CD4-positive, alpha-beta T cell treated with Interleukin-17A for 1 hour (primary cell): ENCODE results near the gene IFI27L1.

Experiments used
- DNase-seq: peaks from one replicate; pipeline ENCODE4 v3.0.0-alpha.2; 2020

The IFI27L1 gene

DNA sequence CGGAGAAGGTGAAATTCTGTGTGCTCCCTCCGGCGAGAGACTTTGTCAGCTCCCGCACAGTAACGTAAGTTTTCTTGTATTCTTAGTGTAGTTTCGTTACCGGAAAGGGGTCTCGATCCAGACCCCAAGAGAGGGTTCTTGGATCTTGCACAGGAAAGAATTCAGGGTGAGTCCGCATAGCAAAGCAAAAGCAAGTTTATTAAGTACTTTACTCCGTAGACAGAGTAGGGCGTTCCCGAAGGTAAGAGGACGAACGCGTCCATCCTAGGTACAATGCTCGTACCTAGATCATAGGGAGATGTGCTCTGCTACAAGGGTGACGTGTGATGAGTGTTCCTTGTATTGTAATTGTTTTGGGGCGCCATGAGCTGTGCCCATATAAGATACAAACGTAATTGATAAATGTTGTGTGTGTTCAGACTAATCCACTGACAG lies 293 bp downstream of the IFI27L1 start:
- no peak for DNase-seq

DNA sequence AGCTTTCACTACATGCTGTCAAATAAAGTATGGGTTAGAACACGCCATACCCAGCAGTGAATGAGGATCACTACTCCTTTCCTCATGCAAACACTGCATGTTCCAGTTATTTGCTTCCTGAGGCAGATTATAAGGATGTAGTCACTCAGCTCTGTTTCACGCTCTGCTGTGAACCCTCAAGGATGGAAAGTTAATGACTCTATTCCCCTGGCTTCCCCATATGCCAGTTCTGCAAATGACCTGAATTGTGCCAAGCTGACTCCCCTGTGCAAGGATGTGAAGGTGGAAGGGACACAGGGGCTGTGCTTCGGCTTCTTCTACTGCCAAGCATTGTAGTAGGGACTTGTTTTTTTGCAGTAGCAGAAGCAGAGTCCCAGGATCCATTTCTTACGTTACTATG lies 6.8 kb downstream of the IFI27L1 start:
- no peak for DNase-seq

DNA sequence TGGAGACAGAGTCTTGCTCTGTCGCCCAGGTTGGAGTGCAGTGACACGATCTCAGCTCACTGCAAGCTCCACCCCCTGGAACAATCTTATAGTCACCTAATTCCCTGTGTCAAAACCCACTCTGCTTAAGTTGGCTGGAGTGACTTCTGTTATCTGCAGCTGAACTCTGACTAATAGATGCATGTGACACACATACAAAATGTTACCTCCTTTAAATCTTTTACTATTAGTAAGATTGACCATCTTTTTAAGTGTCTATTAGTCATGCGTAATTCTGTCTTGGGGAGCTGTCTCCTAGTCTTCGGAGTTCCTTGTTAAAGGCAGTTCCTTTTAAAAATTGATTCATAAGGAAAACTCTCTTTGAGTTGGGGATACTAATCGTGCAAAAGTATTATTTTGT lies 7.4 kb downstream of the IFI27L1 start:
- DNase-seq, result no peak

DNA sequence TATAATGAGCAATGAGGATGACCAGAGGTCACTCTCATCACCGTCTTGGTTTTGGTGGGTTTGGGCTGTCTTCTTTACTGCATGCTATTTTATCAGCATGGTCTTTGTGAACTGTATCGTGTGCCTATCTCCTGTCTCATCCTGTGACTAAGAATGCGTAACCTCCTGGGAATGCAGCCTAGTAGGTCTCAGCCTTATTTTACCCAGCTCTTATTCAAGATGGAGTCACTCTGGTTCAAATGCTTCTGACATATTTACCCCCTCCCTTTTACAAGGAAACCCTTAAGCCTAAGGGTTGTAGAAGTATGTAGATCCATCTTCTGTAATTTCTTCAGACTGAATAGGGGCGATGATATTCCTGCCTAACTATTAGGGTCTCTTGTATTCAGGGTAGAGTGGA lies 8.4 kb downstream of the IFI27L1 start:
- no peak for DNase-seq

DNA sequence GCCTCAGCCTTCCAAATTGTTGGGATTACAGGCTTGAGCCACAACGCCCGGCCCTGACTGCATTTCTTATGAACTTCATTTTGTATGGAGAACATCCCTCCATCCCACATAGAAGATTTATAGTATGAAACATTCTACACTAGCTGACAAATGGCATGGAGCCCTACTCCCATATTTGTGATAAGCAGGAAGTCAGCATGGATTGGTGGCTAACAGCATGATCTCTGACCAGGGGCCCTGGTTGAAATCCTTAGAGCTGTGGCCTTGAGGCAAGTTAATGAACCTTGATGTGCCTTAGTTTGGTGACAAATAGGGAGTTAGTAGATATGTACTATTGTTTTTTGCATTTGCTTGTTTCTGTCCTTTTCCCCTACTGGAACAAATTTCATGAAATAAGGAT lies 12.3 kb downstream of the IFI27L1 start:
- no peak for DNase-seq

DNA sequence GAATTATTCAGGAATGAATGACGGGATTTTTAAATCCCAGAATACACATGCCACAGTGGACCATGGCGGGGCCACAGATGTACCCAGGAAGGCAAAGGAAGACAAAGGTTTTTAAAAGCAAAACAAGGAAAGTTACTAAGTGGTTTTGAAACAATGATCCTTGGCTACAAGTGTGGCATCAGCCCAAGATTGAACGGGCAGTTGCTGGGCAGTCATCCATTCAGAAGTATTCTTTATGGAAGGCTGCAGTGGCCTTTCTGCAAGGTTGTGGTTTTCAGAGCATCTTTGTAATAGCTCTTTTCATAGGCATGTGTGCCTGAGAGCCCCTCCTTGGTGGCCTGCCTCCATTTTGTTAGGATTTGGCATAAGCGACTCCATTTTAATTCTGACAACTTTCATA lies 16.0 kb downstream of the IFI27L1 start:
- no peak for DNase-seq

DNA sequence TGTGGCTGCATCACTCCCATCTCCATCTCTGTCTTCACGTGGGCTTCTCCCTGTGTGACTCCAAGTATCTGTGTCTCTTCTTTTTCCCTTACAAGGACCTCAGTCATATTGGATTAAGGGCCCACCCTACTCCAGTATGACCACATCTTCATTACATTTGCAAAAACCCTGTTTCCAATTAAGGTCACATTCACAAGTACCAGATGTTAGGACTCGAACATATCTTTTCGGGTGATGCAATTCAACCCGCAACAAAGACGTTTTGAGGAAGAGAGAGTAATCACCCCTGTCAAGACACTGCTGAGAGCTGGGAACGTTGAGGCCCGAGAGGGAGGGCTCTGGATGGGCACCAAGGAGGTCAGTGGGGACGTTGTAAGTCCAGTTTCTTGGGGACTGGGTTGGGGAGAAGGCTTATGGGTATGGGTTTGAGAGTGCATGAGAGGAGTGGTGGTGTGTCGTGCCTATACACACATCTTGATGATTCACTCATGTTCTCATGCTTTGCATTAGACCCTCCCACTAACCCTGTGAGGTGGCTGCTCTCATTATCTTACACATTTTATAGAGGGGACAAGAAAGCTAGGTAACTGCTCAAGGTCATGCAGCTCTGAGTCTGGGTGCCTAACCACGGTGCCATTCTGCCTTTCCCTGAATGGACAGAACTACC lies 17.3 kb downstream of the IFI27L1 start:
- no peak for DNase-seq

DNA sequence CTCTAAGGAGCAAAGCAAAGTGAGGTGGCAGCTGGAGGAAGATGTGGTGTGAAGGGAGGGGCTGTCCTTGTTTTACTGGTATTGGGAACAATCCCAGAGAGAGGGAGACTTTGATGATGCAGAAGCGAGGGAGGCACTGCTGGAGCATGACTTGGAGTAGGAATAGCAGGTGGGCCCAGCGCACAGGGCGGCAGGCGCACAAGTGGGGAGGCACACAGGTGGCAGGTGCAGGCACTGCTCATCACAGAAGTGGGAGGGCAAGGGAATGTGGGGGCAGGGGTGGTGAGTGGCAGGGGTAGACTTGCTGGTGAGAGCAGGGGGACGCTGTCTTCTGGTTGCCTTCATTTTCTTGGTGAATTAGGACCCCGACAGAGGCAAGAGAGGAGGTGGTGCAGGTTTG lies 17.9 kb downstream of the IFI27L1 start:
- DNase-seq, result no peak

DNA sequence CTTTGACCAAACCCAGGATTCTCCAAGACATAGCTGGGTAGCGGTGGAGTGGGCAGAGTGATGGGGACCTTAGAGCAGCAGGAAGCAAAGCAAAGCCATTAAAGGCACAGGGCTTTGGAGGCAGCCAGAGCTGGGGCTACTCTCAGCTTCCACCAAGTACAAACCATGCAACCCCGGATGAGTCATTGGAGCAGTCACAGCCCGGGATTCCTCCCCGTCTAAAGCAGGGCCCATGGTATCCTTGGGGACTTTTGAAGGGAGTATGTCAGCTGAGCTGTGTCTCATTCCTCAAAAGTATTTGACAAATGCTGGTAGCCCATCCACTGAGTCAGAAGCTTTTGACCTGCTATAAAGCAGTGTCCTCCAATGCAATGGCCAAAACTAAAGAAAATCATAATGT lies 19.7 kb downstream of the IFI27L1 start:
- DNase-seq, result no peak

DNA sequence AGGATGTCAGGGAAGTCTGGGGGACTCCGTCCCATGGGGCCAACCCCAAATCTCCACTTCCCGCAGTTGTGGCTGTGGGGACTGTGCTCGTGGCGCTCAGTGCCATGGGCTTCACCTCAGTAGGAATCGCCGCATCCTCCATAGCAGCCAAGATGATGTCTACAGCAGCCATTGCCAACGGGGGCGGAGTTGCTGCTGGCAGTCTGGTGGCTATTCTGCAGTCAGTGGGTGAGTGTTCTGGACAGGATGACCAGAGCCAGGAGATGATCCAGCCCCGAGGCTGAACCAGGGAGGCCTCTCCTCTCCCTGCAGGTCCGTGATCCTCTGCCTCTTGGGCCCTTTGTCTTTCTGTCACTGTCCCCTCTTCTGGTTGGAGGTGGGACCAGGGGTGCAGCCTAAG lies 20.6 kb downstream of the IFI27L1 start:
- no peak for DNase-seq

DNA sequence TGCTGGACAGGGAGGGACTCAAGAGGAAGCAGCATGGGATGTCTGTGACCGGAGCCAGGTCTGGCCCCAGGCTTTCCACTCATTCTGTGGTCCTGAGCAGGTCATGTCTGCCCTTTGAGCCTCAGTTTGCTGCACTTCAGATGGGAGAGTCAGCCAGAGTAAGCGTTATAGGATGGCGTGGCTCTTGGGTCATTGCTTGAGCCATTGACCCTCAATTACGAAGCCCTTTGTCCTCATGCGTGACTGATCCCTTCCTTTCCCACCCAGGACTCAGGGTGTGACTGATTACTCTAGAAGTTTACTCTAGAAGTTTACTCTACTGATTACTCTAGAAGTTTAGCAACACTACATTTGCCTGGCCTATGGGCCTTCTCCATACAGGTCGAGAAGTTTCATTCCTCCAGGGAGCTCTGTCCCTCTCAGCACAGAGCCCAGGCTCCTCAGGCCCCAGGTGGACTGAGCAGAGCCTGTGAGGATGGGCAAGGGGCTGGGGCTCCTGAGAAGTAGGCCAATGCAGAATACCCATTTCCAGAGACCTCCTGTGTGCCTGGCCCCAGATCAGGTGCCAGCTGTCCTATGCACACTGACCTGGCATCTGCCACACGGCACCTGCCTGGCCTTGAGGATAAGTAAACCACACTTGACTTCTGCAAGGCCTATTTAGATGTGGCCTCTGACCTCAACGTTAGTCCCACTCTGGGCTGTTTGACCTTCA lies 21.8 kb downstream of the IFI27L1 start:
- DNase-seq, result no peak

DNA sequence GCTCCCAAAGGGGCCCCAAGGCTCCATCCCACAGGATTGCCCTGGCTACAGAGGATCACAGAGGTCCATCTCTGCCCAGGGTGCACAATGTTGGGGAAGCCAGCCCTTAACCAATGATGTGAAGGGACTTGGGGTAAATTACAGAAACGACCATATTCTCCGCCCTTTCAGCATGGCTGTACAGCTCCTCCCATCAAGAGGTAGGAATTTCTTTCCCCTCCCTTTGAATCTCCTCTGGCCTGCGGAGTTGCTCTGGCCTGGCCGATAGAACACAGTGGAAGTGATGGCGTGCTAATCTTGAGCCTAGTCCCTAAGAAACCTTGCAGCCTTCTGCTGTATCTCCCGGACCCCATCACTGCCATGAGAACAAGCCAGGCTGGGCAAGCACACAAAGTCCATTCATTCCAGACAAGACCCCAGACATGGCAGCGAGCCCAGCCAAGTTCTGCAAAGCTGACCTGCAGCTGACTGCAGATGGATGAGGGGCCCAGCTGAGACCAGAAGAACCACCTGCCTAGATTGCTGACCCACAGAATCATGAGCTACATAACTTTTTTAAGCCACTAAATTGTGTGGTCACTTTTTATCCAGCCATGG lies 22.5 kb downstream of the IFI27L1 start:
- no peak for DNase-seq

DNA sequence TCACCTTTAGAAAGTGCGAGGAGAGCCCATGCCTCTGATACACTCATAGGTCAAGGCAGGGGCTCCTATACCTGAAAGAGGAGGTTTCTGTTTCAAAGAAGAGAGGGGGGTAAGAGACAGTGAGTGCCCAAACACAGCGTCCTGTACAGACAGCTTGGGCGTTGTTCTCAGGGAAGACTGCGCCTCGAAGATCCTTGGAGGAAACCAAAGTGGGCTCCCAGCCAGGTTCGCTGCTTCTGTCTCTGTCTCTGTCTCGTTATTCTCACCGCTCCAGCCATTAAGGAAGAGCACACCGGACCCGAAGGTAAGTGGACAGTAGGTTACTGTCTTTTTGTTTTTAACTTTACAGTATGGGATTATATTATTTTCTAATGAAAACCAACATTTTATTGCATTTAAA lies 23.6 kb downstream of the IFI27L1 start:
- DNase-seq, result no peak

DNA sequence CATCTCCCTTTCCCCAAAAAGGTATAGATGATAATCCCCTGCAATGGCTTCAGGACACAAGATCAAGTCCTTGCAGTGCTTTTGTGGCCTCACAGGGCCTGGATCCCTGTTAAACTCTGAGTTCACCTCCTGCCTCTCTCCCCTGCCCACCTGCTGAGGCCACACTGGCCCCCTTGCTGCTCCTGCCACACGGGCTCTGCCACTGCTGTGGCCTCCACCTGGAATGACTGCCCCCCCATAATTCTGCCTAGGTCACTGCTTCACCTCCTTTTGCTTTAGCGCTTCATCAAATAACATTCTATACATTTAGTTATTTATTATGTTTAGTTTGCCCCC lies 28.8 kb downstream of the IFI27L1 start:
- no peak for DNase-seq

DNA sequence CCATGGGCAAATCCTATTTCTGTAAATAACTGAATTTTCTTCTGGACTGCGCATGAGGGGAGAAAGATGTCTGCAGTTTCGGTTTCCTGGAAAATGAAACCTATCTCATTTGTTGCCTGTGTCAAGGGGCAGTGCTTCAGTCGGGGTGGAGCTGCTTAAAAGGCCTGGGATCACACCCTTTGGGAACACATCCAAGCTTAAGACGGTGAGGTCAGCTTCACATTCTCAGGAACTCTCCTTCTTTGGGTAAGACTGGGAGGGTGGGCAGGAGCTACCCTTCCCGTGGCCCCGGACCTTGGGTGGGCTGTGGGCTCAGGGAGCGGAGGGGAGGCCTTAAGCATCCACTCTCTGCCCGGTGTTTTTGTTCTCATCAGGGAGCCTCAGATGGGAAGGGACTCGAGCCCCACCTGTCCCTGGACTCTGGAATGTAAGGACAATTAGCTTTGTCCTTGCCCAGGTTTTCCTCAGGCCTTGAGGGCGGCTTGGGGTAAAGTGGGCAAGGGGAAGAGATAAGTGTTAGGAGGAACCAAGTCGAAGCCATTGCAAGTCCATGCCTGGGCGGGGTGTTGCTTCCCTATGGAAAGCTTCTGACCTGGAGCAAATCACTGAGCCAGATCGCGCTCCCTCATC lies 29.6 kb downstream of the IFI27L1 start, which contains the start of gene IFI27:
Gene IFI27 (plus strand): TSS at position 185 of the 630 bp plus-strand sequence.
- no peak for DNase-seq

DNA sequence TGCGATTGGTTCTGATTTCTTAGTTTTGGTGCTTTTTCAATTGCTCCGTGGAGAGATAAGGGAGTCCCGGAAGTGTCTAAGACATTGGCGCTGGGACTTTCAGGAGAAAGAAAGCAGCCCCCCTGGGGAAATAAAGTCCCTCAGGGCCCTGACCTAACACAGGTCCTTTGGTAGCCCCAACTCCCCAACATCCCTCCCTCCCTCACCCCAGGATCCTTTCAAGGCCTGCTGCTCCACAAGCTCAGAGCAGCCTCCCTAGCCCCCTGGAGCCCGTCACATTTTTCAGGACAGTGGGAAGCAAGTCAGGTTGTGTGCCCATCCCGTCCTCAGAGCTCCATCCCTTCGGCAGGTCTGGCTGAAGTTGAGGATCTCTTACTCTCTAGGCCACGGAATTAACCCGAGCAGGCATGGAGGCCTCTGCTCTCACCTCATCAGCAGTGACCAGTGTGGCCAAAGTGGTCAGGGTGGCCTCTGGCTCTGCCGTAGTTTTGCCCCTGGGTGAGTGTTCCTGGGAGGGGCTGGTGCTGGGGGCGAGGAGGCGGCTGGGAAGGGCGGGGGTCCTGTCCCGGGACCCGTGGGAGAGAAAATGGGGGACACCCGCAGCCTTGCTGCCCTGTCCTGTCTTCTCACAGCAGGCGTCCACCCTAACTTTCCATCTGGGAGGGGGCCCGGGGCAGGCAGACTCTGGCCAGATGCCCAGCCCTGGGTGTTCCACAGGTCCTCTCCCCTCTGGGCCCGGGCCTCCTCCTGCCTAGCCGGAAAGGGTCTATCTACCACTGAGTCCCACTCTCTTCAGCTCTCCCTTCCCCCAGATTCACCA lies 30.4 kb downstream of the IFI27L1 start:
- DNase-seq, result no peak

DNA sequence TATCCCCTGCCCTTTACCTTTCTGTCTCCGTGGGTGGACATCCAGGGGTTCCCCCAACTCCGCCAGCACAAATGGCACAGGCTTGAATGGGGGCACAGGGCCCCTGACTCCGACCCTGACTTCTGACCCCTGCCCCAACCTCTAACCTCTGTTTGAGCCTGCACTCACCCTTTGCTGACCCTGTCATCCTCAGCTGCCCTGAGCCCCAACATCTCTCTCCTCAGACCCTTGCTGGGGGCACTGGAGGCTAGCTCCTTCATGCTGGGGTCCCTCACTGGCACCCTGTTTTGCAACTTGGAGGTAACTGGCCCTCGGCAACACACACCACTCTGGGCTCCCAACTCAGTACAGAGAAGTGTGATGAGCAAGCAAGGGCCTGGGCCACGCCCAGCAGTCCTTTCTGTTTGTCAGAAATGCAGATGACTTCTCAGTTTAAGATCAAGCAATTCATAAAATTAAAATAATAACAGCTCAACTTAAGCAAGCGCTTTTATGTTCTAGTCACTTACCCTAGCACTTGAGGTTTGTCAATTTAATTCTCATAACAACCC lies 31.5 kb downstream of the IFI27L1 start:
- no peak for DNase-seq

DNA sequence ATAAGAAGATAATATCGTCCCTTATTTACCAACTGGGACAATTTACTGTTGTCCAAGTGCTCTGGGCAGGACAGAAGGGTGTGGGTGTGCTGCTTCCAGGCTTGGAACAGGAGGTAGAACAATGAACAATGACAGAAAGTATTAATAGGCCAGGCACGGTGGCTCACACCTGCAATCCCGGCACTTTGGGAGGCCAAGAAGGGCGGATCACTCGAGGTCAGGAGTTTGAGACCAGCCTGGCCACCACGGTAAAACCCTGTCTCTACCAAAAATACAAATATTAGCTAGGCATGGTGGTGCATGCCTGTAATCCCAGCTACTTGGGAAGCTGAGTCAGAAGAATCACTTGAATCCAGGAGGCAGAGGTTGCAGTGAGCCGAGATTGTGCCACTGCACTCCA lies 32.0 kb downstream of the IFI27L1 start:
- DNase-seq, result no peak

DNA sequence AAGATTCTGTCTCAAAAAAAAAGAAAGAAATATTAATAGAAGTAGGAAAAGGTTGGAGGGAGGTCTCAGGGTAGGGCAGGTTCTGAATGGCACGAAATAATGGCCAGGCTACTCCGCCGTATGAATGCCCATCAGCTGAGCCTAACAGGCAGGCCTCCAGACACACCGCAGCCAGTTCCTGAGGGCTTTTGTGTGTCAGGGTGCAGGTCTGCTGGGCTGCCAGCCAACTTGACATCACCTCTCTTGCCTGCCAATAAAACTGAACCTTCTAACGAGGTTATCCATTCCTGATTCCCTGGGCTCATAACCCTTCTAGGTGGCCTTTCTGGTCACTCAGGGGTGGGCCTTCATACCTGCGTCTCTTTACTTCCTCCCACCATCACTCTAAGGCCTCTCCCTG lies 32.4 kb downstream of the IFI27L1 start:
- DNase-seq, result no peak

DNA sequence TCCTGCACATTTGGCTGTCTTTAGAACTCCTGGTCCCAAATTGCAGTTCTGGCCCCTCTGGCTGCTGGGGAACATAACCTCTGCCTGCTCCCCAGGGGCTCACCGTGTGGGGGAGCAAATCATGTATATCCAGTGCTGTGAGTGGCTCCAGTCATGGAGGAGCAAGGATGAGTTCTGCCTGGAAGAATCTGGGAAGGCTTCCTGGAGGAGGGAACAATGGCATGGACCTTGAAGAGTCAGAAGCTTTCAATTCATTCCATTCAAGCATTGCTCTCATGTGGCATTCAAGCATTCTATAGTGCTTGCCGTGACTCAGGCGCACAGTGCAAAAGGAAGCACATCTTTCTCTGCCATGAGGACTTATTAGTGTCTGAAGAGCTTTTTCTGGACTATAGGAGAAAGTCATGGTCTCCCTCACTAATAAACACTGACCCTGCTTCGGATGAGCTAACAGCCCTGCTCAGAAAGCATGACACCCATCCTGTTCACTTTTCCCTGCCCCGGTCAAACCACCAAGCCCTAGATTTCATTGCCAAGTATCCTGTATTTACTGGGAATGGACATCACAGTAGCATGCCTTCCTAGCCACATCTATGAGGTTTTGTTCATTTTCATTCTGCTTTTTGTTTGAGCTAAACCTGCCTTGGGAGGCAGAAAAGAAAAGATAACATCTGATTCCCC lies 32.9 kb downstream of the IFI27L1 start:
- DNase-seq, result no peak

DNA sequence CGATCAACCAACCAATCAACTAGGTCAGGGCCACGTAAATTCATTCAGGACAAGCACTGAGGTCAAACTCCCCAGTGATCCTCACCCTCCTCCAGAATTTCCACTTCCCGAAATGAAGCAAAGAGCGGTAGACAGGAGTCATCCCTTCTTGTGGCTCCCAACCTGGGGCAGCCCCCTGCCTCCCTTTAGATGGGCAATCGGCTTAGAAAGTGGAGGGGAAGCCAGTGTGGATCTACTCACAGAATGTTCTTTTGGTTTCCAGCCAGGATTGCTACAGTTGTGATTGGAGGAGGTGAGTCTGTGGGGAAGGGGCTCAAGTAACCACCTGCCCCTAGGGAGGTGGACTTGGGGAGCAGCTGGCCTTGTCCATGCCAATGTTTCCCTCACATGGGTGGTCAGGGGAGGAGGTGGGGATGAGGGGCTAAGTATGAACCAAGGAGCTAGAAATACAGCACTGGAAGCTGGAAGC lies 33.5 kb downstream of the IFI27L1 start:
- no peak for DNase-seq

DNA sequence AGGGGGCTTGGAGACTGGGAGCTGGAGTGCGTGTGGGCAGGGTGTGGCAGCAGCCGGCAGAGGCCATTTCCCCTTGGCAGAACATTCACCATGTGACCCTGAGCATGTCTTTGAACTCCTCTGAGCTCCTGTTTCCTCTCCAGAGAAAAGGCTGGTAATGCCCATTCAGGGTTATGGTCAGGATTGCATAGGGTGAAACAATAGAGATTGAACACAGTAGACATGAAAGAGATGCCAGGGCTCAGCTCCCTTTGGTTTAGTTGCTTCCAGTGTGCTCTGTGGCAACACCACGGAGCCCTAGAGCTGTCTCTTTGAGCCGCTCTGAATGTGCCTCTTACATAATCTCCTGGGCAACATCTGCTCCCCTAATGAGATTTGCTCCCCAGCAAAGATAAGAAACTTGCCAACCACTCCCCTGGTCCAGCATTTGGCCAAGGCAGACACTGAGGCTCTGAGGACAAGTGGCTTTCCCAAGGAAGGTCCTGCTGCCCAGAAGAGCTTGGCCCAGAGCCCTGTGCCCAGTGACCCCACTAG lies 34.0 kb downstream of the IFI27L1 start:
- DNase-seq, result no peak
